Prostate gland (tissue), 2 donors: Measurements from ENCODE around the gene PRRT4. TPM values are rescaled to one million over a fixed set of nuclear protein-coding genes. Genes with fewer than 3 reads are reported as not detected.

ENCODE experiments used
- DNase-seq: peaks from one replicate; pipeline ENCODE4 v3.0.0-alpha.2; 2019; ENCODE audit warnings: low spot score
- H3K27ac ChIP-seq, 2 donors: fragments of 200-600 bp; sonication (generic); 2 replicates each; pipeline ENCODE4 v1.5.1; 2017 to 2019
- H3K27me3 ChIP-seq: fragments of 200-600 bp; sonication (generic); replicated peaks from 2 replicates; pipeline ENCODE4 v1.5.1; 2019; ENCODE audit not compliant: insufficient read depth
- H3K36me3 ChIP-seq, 2 donors: fragments of 200-600 bp; sonication (generic); 1 replicate in 1 of 2; 2 replicates in 1 of 2; pipeline versions ENCODE4 v1.5.1 to v1.8.1; 2017 to 2019
- H3K4me1 ChIP-seq: fragments of 200-600 bp; sonication (generic); replicated peaks from 2 replicates; pipeline ENCODE4 v1.5.1; 2019
- H3K4me3 ChIP-seq, 2 donors: fragments of 200-600 bp; sonication (generic); 2 replicates each; pipeline ENCODE4 v1.5.1; 2017 to 2019
- H3K9me3 ChIP-seq: fragments of 200-600 bp; sonication (generic); 2 replicates; pipeline ENCODE4 v1.5.1; 2017
- CTCF ChIP-seq, 4 experiments: fragments of 200-600 bp in 2 of 4; fragments of 450-650 bp in 2 of 4; sonication (generic) in 2 of 4; IDR thresholded peaks; 1 replicate in 3 of 4; 2 replicates in 1 of 4; pipeline ENCODE4 v1.5.1; 2016 to 2019; ENCODE audit warnings: antibody characterized with exemption in 4 of 4, mild to moderate bottlenecking in 2 of 4, moderate library complexity in 2 of 4
- POLR2A ChIP-seq: fragments of 450-650 bp; IDR thresholded peaks from one replicate; pipeline ENCODE4 v1.6.1; 2016; ENCODE audit warnings: antibody characterized with exemption, mild to moderate bottlenecking
- POLR2AphosphoS5 ChIP-seq: sonication (generic); formaldehyde crosslinking; IDR thresholded peaks from one replicate; pipeline ENCODE4 v1.6.1; 2017; ENCODE audit warnings: antibody characterized with exemption
- WGBS: methylation state at CpG from one replicate; pipeline ENCODE4 v1.1.5; 2018; 5-methylcytosine and 5-hydroxymethylcytosine counted together
- intact Hi-C: fragments of 100-400 bp; cut with DNase I; formaldehyde crosslinking; loops from one replicate; pipeline ENCODE4 v1.14.2; 2022
- total RNA-seq, 2 donors: library from RNA; depleted of rRNA; stranded (reverse); fragments of >200 nt; gene quantifications; one replicate each; pipeline ENCODE4 v1.1.0, GENCODE V29; 2016

Gene PRRT4
- total RNA-seq, 2 donors from 2014 or later, result 0.05 to 1.2 TPM

- Histone ChIP-seq H3K27me3 (peaks cover 4% of the 10 kb centered on the region), H3K4me3 (no peak overlapping the region), H3K36me3 (no peaks in the 10 kb centered on the region), H3K27ac (no peak overlapping the region), H3K9me3 (no peaks in the 10 kb centered on the region), H3K4me1 (no peaks in the 10 kb centered on the region)
- TF ChIP-seq CTCF (IDR thresholded peaks at IDR 0.05), result no peak
- TF ChIP-seq POLR2AphosphoS5, result no peak
- no peak for TF ChIP-seq POLR2A
- no peak for DNase-seq
- intact Hi-C loops, result no loop called here
- 94% methylated on average over 2 of the region's 2 CpGs for WGBS
Measured at GRCh38 chr7:128356546-128357216, 4.8 kb downstream of the PRRT4 start.

- peaks cover 12% of the 10 kb centered on the region for H3K27me3 ChIP-seq
- no peaks in the 10 kb centered on the region for H3K9me3 ChIP-seq
- intact Hi-C loops, result no loop called here
- H3K36me3 ChIP-seq, result no peaks in the 10 kb centered on the region
- WGBS, result 96% methylated on average over 1 of the region's 1 CpG
- H3K4me3 ChIP-seq, result no peak overlapping the region
- no peaks in the 10 kb centered on the region for H3K4me1 ChIP-seq
- H3K27ac ChIP-seq, result no peak overlapping the region
- no peak for DNase-seq
- no peak for TF ChIP-seq CTCF (IDR thresholded peaks at IDR 0.05)
- no peak for TF ChIP-seq POLR2A
- TF ChIP-seq POLR2AphosphoS5, result no peak
Measured at GRCh38 chr7:128353610-128354009, 7.9 kb downstream of the PRRT4 start.

GRCh38 chr7:128353189-128353588, 8.3 kb downstream of the PRRT4 start:
- Histone ChIP-seq H3K9me3 (no peaks in the 10 kb centered on the region), H3K4me1 (no peaks in the 10 kb centered on the region), H3K27me3 (peaks cover 12% of the 10 kb centered on the region), H3K4me3 (no peak overlapping the region), H3K27ac (no peak overlapping the region), H3K36me3 (no peaks in the 10 kb centered on the region)
- WGBS, result 87% methylated on average over 3 of the region's 3 CpGs
- DNase-seq, result no peak
- intact Hi-C loops, result no loop called here
- TF ChIP-seq POLR2A (no peak), CTCF (IDR thresholded peaks at IDR 0.05) (no peak), POLR2AphosphoS5 (no peak)

GRCh38 chr7:128352636-128353035, 8.9 kb downstream of the PRRT4 start:
- no peaks in the 10 kb centered on the region for H3K4me1 ChIP-seq
- no peaks in the 10 kb centered on the region for H3K36me3 ChIP-seq
- intact Hi-C loops, result no loop called here
- H3K27me3 ChIP-seq, result peaks cover 12% of the 10 kb centered on the region
- no peaks in the 10 kb centered on the region for H3K9me3 ChIP-seq
- no peak for DNase-seq
- H3K27ac ChIP-seq, result no peak overlapping the region
- WGBS, result 69% methylated on average over 8 of the region's 8 CpGs
- no peak for TF ChIP-seq POLR2AphosphoS5
- no peak for TF ChIP-seq CTCF (IDR thresholded peaks at IDR 0.05)
- TF ChIP-seq POLR2A, result no peak
- H3K4me3 ChIP-seq, result no peak overlapping the region

- H3K9me3 ChIP-seq, result no peaks in the 10 kb centered on the region
- intact Hi-C loops, result no loop called here
- TF ChIP-seq POLR2AphosphoS5 (no peak), CTCF (IDR thresholded peaks at IDR 0.05) (peak in 3 of 4 experiments; percentile 14 to 62 (median 40))
- no peak overlapping the region for H3K27ac ChIP-seq
- H3K4me3 ChIP-seq, result peak overlapping the region in 1 of 2 donors; percentile 10
- H3K27me3 ChIP-seq, result peaks cover 12% of the 10 kb centered on the region
- H3K4me1 ChIP-seq, result no peaks in the 10 kb centered on the region
- no peak for DNase-seq
- WGBS, result 12% methylated on average over 34 of the region's 34 CpGs
- no peaks in the 10 kb centered on the region for H3K36me3 ChIP-seq
Measured at GRCh38 chr7:128352153-128352537, 9.3 kb downstream of the PRRT4 start.
